GM12874 (cell line): ENCODE data around the gene TMEM129.

Experiments used
- CTCF ChIP-seq: IDR thresholded peaks from 2 replicates; pipeline ENCODE4 v1.5.1; 2011; ENCODE audit warnings: low read depth, mild to moderate bottlenecking, control low read depth, low read length, moderate library complexity; ENCODE audit not compliant: insufficient read depth

Gene TMEM129

GRCh38 chr4:1725521-1725920 lies 4.4 kb upstream of the TMEM129 start:
- TF ChIP-seq CTCF, result no peak

- TF ChIP-seq CTCF, result no peak
Observed at GRCh38 chr4:1723131-1723801, 2.1 kb upstream of the TMEM129 start.

GRCh38 chr4:1722551-1723118 lies 1.5 kb upstream of the TMEM129 start:
- TF ChIP-seq CTCF, result no peak

- TF ChIP-seq CTCF, result no peak
Observed at GRCh38 chr4:1721666-1722550, 785 bp upstream of the TMEM129 start.

GRCh38 chr4:1720163-1720983 lies 750 bp downstream of the TMEM129 start:
- TF ChIP-seq CTCF, result no peak

GRCh38 chr4:1718095-1718850 lies 2.9 kb downstream of the TMEM129 start:
- no peak for TF ChIP-seq CTCF
